GM12892 (cell line): Measurements from ENCODE around the gene CDH6.

Experiments
- DNase-seq: peaks from one replicate; pipeline ENCODE4 v3.0.0; 2011; ENCODE audit not compliant: insufficient read length
- FAIRE-seq: peaks from 2 replicates; lab custom pipeline; 2011; peaks lifted over from hg19 to GRCh38; lab: Jason Lieb, UNC
- POLR2A ChIP-seq: IDR thresholded peaks from 2 replicates; pipeline ENCODE4 v1.6.1; 2011; ENCODE audit warnings: low read depth, low read length, control low read depth
- POLR2AphosphoS5 ChIP-seq: IDR thresholded peaks from 2 replicates; pipeline ENCODE4 v1.6.1; 2011; ENCODE audit warnings: low read depth, low read length, control low read depth
- TAF1 ChIP-seq: IDR thresholded peaks from 2 replicates; pipeline ENCODE4 v1.6.1; 2011; ENCODE audit warnings: low read depth, mild to moderate bottlenecking, control low read depth, low read length, borderline replicate concordance

The CDH6 gene

DNA sequence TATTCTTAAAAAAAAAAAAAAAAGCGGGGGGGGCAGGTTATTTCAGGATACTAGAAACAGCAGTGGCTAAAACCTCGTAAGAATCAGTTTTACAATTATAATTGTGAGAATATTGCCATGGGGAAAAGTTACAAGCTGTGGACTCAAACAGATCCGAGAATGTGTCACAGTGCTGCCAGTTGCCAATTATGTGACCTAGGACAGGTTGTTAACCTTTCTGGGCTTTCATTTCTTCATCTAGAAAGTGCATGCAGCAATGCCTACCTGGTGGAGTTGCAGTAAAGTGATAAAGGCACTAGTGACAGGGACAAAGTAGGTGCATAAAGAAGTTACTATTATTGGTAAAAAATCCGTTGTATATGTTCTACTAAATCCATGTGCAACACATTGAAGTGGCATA lies 75.8 kb downstream of the CDH6 start:
- DNase-seq (no peak), FAIRE-seq (no peak)
- TF ChIP-seq POLR2AphosphoS5 (no peak), POLR2A (no peak), TAF1 (no peak)

DNA sequence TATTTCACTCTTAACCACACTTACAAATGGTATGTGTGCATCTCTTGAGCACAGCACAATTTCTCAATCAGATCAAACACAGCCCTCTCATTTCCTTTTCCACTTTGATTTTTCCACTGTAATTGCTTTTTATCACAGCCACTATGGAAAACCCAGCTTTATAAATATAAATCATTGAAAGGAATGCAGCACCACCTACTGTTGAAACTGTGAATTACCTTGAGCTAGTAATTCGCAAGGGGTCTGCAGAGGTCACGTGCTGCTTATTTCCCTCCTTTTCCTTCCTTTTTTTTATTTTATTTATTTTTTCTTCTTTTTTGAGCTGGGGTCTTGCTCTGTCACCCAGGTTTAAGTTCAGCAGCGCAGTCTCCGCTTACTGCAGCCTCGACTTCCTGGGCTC lies 76.9 kb downstream of the CDH6 start:
- DNase-seq (no peak), FAIRE-seq (no peak)
- TF ChIP-seq POLR2AphosphoS5 (no peak), TAF1 (no peak), POLR2A (no peak)

DNA sequence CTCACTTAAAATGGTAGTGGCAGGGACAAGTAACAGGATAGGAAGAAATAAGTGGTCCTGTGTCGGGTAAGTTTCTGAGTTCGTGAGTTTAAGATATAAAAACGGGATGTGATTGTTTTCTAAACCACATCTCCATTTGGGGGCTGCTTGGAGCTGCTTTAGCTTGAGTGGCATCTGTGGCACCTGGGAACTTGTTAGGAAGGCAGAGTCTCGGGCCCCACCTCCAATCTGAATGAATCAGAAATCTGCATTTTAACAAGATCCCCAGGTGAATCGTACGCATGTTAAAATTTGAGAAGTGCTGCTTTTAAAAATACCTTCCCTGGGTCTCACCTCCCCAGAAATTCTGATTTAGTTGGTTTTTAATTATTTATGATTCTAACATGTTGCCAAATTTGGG lies 78.1 kb downstream of the CDH6 start:
- TF ChIP-seq POLR2A (no peak), TAF1 (no peak), POLR2AphosphoS5 (no peak)
- DNase-seq (no peak), FAIRE-seq (no peak)

GRCh38 chr5:31273161-31273560 lies 79.7 kb downstream of the CDH6 start:
- DNase-seq: no peak
- TF ChIP-seq TAF1: no peak
- no peak for TF ChIP-seq POLR2AphosphoS5
- TF ChIP-seq POLR2A: no peak
- FAIRE-seq: no peak

DNA sequence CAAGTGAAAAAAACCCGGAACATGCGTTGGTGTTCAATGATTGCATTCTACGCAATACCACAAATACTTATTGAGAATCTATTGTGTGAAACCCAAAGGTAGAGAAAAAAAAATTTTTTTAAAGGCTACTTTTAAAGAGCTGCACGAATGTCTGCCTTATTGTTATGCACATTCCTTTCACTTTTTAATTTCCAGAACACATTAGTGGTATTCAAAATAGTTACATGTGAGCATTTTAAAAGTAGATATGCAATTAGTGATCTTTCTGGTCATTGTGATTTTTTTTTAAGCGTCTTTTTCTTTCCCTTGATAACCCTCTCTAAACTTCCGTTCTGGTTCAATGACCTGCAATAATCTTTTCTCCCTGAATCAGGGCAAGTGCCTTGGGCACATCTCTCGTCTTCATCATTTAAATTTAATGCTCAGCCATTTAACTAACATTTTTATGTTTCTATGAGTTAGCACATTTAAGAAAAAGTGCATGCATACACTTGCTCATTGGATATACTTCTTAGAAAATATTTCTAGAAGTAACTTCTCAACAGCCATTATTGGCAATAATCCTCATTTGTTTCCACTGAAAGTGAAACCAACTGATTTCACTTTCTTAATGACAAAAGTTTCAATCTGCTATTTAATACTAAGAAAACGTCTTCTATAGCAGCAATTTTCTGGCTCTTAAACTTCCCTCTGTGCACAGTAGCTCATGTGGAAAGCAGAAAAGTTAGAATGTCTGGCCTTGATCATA lies 80.3 kb downstream of the CDH6 start:
- TF ChIP-seq TAF1 (no peak), POLR2A (no peak), POLR2AphosphoS5 (no peak)
- DNase-seq: no peak
- no peak for FAIRE-seq

- TF ChIP-seq POLR2A (no peak), TAF1 (no peak), POLR2AphosphoS5 (no peak)
- no peak for FAIRE-seq
- no peak for DNase-seq
Measured at GRCh38 chr5:31280210-31280609, 86.7 kb downstream of the CDH6 start.

GRCh38 chr5:31283326-31283725 lies 89.8 kb downstream of the CDH6 start:
- FAIRE-seq: no peak
- TF ChIP-seq TAF1 (no peak), POLR2AphosphoS5 (no peak), POLR2A (no peak)
- no peak for DNase-seq

DNA sequence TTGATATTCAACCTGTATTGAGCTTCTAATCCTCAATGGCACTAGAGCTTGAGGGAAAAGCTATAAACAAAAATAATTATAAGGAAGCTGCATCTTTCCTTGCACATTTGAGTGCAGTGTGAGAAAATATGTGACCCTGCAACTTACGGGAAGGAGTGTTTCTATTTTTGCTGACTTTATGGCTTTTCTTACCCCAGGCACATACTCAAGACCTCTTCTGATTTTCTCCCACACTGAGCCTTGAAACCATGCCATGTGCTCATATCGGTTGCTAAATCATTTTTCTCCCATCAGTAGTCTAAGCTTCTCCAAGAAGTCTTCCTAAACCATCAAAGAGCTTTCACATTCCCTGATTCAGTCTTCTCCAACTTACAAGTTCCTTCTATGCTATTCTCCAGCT lies 91.5 kb downstream of the CDH6 start:
- DNase-seq: no peak
- no peak for TF ChIP-seq TAF1
- TF ChIP-seq POLR2AphosphoS5: no peak
- TF ChIP-seq POLR2A: no peak
- no peak for FAIRE-seq

GRCh38 chr5:31287985-31288384 lies 94.5 kb downstream of the CDH6 start:
- TF ChIP-seq POLR2A (no peak), TAF1 (no peak), POLR2AphosphoS5 (no peak)
- DNase-seq (no peak), FAIRE-seq (no peak)

DNA sequence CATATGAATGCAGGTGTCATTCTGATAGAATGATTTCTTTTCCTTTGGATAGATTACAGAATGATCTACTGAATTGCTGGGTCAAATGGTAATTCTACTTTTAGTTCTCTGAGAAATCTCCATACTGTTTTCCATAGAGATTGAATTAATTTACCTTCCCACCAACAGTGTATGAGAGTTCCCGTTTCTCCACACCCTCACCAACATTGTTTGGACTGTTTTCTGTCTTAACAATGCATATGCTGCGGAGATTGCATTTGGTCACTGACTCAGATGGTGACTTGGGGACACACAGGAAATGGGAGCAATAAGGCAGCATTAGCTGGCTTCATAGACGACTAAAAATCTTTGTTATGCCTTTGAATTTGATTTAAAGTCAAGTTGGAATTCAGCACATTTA lies 95.9 kb downstream of the CDH6 start:
- TF ChIP-seq TAF1: no peak
- no peak for TF ChIP-seq POLR2A
- TF ChIP-seq POLR2AphosphoS5: no peak
- DNase-seq (no peak), FAIRE-seq (no peak)

DNA sequence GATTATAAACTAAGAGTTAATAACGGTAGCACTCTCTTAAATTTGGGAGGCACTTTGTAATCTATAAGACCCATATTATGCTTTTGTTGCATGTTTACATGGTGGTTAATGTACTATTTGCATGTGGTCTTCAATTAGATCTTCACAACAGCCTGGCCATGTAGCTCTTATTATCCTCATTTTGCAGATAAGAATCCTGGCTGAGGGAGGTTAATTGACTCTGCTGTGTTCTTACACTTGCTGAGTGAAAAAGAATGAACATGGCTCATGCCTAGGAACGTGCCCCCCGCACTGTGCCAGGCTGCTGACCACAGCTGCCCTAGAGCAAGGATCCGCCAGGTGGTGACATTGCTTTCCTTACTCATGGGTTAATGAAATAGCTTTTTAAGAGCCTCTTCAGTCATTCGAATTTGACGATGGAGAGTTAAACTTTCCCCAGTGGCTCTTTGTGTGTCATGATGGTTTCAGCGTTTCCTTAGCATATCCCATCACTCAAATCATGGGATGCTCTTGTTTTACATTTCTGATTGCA lies 97.9 kb downstream of the CDH6 start:
- no peak for TF ChIP-seq POLR2AphosphoS5
- TF ChIP-seq POLR2A: no peak
- DNase-seq (no peak), FAIRE-seq (no peak)

DNA sequence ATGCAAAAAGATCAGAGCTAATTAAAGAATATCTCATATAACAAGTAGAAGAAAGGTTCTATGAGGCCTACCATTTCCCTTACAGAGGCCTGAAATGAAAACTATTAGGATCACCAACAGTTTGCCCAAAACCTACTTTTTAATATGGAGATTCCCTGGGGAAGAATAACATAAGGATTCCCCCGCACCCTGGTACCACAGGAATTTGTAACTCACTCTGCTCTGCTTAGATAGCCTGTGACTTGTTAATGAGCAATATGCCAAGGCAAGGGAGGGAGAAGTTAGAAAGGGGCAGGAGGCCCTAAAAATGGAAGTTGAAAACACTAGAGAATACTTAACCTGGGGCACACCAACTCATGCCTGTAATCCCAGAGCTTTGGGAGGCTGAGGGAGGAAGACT lies 107.0 kb downstream of the CDH6 start:
- TF ChIP-seq POLR2AphosphoS5 (no peak), TAF1 (no peak), POLR2A (no peak)
- FAIRE-seq (no peak), DNase-seq (no peak)
